NCI-H1092 (cell line): ENCODE data around the gene CTAG1A.
"Not testable (repeated sequence)": the region's sequence is repeated elsewhere in the genome, so short reads cannot be mapped to it uniquely, and the experiment has no call there.

Experiments used
- DNase-seq: peaks from one replicate; lab custom pipeline; 2025; lab: John Stamatoyannopoulos, UW

CTAG1A gene

DNA sequence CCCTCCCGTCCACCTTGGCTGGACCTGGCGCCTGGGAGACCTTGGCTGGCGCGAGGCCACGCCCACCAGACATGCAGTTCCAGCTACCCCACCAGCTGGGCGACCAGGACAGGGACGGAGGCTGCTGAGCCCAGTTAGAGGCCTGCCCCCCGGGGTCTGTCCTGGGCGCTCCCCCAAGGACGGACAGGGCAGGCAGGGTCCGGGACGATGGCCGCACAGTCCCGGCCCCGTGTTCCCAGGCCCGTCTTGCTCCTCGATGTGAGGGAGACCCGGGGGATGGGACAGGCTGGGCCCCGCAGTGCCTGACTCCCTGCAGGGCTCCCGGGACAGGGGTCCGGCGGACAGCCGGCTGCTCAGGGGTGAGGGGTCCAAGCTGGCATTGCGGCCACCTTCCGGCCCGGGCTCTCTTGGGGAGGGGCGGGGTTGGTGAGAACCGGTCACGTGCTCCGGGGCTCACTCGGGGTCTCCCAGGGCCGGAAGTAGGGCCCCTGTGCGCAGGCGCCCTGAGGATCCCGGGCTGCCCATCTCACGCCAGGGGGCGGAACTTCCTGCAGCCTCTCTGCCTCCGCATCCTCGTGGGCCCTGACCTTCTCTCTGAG is at the start of gene CTAG1A:
CTAG1A (plus strand) TSS at position 549 of the 599 bp plus-strand sequence. CDS start 74 bp downstream, outside the sequence.
- DNase-seq: not testable (repeated sequence)

GRCh38 chrX:154535892-154536291 is 49.0 kb upstream of the CTAG1A start:
- DNase-seq: no peak

GRCh38 chrX:154539077-154539476 is 45.9 kb upstream of the CTAG1A start:
- DNase-seq: no peak

GRCh38 chrX:154540365-154540764 is 44.6 kb upstream of the CTAG1A start:
- not testable (repeated sequence) for DNase-seq

DNA sequence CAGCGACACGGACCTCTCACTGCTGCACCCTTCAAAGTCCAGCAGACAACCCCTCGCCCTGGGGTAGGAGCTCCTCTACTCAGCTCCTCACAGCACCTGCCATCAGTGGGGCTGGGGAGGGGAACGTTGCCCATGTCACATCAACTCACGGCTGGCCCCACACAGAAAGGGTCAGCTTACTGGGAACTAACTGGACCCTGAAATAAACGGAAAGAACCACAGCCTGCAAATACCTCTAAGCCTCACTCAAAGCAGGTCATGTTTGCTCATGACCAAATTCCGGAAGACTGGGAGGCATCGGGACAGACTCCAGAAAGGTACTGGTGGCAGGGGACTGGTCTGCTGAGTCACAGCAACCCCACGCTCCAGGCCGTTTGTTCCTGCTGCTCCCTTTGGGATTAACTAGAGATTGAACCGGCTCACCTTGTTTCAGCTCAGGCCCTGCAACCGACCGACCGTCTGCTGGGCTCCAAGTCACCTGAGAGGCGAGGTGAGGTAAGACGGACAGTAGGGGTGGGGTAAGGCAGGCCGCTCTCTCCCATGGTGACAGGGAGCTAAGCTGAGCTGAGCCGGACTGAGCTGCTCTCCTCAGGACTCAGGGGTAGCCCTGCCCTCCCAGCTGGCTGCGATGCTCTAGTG is 43.9 kb upstream of the CTAG1A start:
- no peak for DNase-seq

DNA sequence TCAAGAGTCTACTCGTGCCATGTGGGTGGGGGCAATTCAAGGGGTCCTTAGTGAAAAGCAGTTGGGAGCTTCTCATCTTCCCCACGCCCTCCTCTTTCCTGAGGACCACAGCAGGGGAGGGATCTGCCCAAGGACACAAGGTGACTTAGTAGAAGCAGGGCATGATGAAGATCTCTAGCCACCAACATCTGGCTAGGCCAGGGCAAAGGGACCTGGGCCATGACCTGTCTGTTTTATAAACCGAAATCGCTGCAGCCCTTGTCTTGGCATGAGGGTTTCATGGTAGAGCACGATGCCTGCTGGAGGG is 43.4 kb upstream of the CTAG1A start:
- DNase-seq: no peak

GRCh38 chrX:154541896-154542722 is 42.8 kb upstream of the CTAG1A start:
- no peak for DNase-seq

- DNase-seq: no peak
Observed at GRCh38 chrX:154542723-154543424, 42.1 kb upstream of the CTAG1A start.

DNA sequence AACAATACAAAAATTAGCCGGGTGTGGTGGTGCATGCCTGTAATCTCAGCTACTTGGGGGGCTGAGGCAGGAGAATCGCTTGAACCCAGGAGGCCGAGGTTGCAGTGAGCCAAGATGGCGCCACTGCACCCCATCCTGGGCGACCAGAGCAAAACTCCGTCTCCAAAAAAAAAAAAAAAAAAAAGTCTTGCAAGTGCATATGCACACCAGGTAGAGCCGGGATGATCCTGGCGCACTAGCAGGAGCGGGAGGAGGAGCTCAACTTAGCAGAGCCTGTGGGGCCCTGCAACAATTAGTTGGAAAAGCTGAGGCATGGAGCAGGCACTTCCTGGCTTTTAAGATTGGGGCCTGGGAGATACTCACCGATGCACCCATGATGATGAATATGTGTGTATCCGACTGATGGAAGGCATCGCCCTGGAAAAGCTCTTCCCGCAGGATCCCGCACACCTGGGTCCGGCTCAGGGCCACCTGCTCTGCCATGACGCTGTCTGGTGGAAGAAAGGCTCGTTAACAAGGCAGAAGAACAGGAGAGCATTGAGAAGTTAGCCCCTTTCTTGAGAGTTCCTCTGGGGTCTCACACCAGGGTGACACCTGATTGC is 39.2 kb upstream of the CTAG1A start:
- no peak for DNase-seq

- DNase-seq: peak; percentile 69
Observed at GRCh38 chrX:154546354-154547244, 38.3 kb upstream of the CTAG1A start, which contains the start of gene G6PD. TSS of gene G6PD (minus strand) at chrX:154546846. CDS start at chrX:154546155, 691 bp downstream.

DNA sequence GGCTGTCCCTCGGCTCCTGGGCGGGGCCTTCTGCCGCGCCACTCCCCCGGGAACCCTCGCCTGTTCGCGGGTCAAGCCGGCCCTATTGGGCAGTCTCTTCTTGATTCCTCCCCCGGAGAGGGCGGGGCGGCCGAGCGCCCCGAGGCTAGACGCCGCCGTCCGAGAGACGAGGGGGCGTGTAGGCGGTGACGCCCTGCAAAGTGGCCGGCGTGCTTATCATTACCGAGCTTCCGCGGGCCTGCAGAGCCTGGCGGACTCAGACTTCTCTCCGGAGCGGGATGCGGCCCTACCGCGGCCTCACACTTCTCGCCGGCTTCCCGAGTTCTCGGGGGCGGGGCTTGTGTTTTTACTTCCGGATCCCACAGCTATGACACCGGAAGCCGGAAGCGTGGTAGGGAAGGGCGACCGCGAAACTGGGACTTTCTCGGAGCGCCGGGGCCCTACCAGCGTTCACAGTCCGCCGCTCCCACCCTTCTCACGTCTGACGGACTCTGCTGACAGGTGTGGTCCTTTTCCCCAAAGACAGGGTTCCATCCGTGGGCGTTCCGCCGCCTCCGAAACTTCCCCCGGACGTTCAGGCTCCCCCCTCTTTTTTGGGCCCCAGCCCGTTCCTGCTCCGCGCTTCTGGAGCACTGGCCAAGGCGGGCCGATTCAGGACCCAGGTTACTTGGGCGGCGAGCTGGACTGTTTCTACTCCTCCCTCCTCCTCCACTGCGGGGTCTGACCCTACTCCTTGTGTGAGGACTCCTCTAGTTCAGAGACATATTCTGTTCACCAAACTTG is 37.5 kb upstream of the CTAG1A start, which contains the start of gene IKBKG:
IKBKG (plus strand) TSS at position 376 of the 783 bp plus-strand sequence. CDS start 4,383 bp downstream, outside the sequence.
- peak; percentile 89 for DNase-seq

- no peak for DNase-seq
Observed at GRCh38 chrX:154548028-154548316, 37.0 kb upstream of the CTAG1A start.

DNA sequence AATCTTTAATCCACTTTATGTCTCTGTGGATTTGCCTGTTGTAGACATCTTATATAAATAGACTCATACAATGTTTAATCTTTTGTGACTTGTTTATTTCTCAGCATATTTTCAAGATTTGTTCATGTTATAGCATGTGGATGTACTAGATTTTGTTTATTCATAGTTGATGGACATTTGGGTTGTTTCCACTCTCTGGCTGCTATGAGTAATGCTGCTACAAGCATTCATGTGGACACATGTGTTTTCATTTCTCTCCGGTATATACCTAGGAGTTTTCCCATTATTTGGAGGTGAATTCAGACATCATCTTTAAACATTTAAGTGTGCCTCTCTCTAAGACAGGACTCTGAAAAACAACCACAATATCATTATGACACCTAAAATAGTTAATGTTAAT is 35.2 kb upstream of the CTAG1A start:
- DNase-seq: no peak

GRCh38 chrX:154552112-154552806 is 32.7 kb upstream of the CTAG1A start:
- not testable (repeated sequence) for DNase-seq

- DNase-seq: not testable (repeated sequence)
Observed at GRCh38 chrX:154558060-154558690, 26.8 kb upstream of the CTAG1A start.

DNA sequence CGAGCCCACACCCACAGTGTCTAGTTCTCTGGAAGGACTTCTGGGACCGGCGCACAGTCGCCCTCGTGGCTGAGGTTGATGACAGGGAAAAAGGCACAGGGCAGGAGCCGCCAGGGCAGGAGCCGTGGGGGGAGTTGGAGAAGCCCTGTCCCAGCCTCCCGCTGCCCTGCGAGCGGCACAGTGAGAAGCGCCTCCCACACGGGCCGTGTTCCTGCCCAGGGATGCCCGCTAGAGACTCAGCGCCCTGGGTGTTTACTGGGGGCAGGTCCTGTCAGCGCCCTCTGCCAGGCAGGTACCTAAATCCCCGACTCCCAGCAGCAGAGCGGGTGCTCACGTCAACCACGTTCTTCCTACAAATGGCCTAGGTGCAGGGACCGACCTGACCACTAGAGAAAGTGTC is 26.0 kb upstream of the CTAG1A start:
- not testable (repeated sequence) for DNase-seq

- DNase-seq: not testable (repeated sequence)
Observed at GRCh38 chrX:154560326-154560725, 24.6 kb upstream of the CTAG1A start.

- not testable (repeated sequence) for DNase-seq
Observed at GRCh38 chrX:154562295-154562694, 22.6 kb upstream of the CTAG1A start.

- DNase-seq: not testable (repeated sequence)
Observed at GRCh38 chrX:154570361-154570760, 14.6 kb upstream of the CTAG1A start.
